GM18907 (cell line): Measurements from ENCODE around the gene UGGT2.

Experiments used
- ATAC-seq: cut with Tn5 transposase; IDR thresholded peaks from one replicate; pipeline ENCODE4 v1.9.1; 2021; ENCODE audit warnings: mild to moderate bottlenecking, moderate library complexity; ENCODE audit not compliant: unreplicated experiment

UGGT2 gene

DNA sequence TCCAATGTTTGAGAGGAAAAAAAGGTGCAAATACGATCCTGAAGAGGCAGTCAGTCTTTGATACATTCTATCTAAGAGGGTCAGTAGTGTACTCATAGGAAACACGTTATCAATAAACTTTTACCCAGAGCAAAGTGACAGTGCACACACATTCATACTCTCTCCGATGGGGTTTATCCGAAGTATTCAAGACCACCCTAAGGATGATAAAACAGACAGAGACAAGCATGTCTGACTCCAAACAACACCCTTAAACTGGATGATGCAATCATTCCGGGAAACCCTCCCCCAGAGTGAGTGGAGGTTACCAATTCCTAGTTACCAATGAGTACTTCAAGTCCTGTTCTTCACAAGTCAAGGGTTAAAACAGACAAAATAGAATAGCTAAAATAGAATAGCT lies 297.1 kb downstream of the UGGT2 start:
- no peak for ATAC-seq

DNA sequence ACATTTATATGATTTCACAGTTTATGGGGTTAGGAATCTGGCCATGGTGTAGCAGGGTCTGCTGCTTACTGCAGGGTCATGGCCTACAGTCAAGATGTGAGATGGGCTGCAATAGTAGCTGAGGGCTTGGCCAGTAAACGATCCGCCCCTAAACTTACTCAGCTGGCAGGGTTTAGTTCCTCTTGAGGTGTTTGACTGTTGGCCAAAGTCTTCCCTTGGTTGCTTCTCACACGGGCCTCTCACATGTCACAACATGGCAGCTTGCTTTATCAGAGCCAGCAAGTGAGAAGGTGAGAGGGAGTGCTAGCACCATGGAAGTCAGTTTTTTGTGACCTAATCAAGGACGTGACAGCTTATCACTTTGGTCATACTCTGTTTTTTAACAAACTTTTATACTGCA lies 299.1 kb downstream of the UGGT2 start:
- no peak for ATAC-seq

DNA sequence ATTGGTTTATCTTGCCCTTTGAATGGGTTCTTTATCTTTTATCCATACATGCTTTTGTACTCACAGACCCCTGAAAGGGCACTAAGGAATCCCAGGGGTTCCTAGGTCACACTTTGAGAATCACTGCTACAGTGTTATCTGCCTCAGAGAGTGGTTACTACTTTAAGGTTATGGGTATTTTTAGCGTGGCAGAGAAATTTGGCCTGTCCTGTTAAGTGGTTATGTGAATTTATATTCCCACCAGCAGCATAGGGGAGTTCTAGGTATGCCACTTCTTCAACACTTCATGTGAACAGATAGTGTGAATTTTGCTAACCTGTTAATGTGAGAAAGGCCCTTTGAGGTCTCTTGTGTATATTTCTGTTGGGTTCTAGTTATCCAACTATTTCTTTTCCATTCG lies 300.5 kb downstream of the UGGT2 start:
- no peak for ATAC-seq
